Fibroblast of skin of right quadriceps (primary cell): ENCODE results near the gene TES.
A peak's percentile ranks its signal among the peaks of the same experiment; 100 is the strongest.
"Not testable (repeated sequence)": the region's sequence is repeated elsewhere in the genome, so short reads cannot be mapped to it uniquely, and the experiment has no call there.

Experiments used
- DNase-seq: peaks from one replicate; pipeline ENCODE4 v3.0.0-alpha.2; 2013

The TES gene

GRCh38 chr7:116224492-116225098, 14.3 kb downstream of the TES start:
- peak; percentile 56 for DNase-seq

DNA sequence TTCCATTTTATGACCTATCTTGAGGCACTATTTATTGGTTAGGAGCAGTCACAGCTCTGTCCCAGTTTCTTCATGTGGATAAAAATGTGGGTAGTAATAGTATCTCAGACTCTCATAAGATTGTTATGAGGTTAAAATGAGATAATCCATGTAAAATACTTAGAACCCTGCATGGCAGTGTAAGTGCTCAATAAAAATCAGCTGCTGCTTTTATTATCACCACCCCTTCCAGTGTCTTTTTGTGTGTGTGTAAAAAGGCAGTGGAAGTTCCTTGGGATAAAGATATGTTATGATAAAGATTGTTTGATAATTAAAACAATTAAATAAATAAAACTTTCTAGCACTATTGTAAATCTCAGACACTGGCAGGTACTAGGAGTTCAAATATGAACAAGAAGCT, 15.5 kb downstream of the TES start:
- DNase-seq = no peak

DNA sequence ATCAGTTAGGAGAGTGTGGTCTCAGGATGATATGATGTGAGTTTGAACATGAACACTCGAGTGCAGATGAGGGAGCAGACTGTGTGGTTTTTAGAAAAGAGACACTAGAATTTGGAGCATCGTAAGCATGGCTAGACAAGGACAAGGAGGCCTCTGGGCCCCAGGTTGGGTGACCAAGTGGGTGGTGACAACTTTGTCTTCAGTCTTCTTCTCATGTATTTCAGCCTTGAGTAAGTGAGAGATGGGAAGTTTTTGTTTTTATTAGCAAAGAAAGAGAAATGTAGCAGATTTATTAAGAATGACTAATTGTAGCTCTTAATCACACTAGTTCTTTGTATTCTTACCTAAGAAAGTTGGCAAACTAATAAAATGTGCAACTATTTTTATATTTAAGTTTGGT, 16.3 kb downstream of the TES start:
- DNase-seq = no peak

DNA sequence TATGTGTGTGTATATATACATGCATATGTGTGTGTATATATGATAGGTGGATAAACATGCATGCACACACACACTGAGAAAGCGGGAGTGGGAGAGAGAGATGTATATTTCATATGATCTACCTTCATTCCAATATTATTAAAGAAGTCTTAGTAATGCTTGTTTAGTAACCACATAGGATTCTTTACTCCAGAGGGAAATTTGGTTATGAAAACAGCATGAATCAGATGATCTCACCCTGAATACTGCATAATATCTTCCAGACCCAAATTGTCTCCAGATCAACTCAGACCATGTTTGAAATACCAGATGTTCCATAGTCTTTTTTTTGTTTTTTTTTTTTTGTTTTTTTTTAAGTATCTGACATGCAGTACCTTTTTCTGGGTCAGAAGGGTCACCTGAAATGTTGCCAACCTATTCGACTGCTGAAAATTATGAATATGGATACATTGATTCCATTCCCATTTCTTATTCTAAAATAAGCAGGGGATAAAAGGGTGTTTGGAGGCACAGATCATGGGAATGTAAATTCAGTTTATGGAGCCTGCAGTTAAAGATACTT, 17.4 kb downstream of the TES start:
- DNase-seq = peak; percentile 94

- DNase-seq = peak; percentile 57
Measured at GRCh38 chr7:116228241-116228640, 17.9 kb downstream of the TES start.

GRCh38 chr7:116229366-116229765, 19.0 kb downstream of the TES start:
- no peak for DNase-seq

DNA sequence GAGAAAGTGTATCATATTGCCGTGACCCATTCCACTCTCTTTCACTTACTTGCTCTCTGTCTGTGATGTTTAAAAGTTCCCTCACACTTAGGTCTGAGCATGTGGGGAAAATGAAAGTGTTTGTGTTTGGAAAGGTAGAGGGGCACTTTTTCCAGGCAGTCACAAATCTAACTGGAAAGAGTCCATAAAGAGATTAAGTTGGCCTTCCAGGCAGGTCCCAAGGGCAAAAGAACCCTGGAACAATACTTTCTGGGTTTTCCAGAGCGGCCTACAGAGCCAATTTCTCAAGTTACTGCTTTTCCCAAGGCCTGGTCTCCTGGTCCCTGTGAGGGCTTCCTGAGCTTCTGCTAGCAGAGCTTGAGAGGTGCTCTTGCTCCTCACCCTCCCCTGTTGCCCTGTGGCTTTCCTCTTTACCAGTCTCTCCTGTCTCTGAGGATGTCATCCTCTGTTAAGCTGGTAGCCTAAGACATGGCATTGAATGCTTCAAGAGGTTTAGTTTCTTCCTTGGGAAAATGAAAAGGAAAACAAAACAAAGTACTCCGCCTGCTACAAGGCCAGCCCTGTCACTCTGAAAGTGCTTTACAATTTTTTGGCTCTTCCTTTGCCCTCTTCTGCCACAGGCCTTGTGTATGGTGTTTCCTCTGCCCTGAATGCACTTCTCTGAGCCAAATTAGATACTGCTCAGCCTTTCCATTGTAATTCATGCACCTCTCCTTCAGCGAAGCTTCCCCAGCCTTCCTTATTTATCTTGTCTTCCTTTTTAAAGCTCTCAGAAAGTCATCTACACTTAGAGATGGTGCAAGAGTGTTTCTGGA, 20.1 kb downstream of the TES start:
- DNase-seq = no peak

GRCh38 chr7:116231543-116231942, 21.2 kb downstream of the TES start:
- DNase-seq = no peak

- DNase-seq = peak; percentile 62
Measured at GRCh38 chr7:116231949-116232348, 21.6 kb downstream of the TES start.

- DNase-seq = no peak
Measured at GRCh38 chr7:116232350-116232749, 22.0 kb downstream of the TES start.

- DNase-seq = no peak
Measured at GRCh38 chr7:116232920-116233319, 22.6 kb downstream of the TES start.

GRCh38 chr7:116234517-116235200, 24.3 kb downstream of the TES start:
- DNase-seq = no peak

- no peak for DNase-seq
Measured at GRCh38 chr7:116235380-116235779, 25.0 kb downstream of the TES start.

DNA sequence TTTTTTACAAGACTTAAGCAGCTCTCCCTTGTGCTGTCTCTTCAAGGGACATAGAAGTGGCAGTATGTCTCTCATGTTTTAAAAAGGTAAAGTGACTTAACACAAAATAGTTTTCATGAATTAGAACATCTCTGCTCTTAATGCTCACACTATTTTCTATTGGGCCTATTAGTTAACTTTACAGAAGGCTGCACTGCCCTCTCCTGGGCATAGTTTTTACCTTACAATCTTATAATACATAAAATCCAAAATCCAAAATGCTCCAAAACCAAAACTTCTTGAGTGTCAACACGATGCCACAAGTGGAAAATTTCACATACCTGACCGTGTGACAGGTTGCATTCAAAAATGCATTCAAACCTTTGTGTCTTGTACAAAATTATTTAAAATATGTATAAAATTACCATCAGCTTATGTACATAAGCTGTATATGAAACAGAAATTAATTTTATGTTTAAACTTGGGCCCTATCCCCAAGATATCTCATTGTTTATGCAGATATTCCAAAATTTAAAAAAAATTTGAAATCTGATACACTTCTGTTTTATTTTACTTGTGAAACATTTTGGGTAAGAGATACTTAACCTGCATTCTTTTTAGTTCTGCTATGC, 25.8 kb downstream of the TES start:
- peak; percentile 55 for DNase-seq

- no peak for DNase-seq
Measured at GRCh38 chr7:116239020-116239419, 28.7 kb downstream of the TES start.

GRCh38 chr7:116239434-116239833, 29.1 kb downstream of the TES start:
- DNase-seq = no peak

- peak; percentile 23 for DNase-seq
Measured at GRCh38 chr7:116240024-116240668, 29.8 kb downstream of the TES start.

- no peak for DNase-seq
Measured at GRCh38 chr7:116241291-116241690, 31.0 kb downstream of the TES start.

DNA sequence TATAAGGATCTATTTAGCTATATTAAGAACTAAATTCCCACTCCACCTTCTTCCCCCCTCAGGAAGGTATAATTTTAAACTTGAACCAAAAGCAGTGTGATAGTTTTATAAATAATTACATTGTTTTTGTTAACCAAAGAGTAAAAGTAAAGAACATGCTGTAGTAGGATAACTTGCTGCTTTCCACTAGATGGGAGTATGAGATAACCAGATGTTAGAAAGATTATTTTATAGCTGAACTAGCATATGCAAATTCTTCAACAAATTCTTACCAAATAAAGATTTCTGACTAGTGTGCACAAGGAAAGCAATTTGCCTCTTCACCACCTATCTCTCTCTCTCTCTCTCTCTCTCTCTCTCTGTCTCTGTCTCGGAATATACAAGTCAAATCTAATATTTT, 31.8 kb downstream of the TES start:
- peak; percentile 42 for DNase-seq

GRCh38 chr7:116242759-116243158, 32.4 kb downstream of the TES start:
- DNase-seq = no peak

GRCh38 chr7:116244803-116245202, 34.5 kb downstream of the TES start:
- not testable (repeated sequence) for DNase-seq

GRCh38 chr7:116246357-116246756, 36.0 kb downstream of the TES start:
- no peak for DNase-seq
